Measurements from ENCODE around the gene CTAGE9.

Gene CTAGE9

GRCh38 chr6:131669891-131670290 lies 40.9 kb downstream of the CTAGE9 start:
- DNase-seq (ENCODE audit: low read depth in 3 of 3), result no peak

GRCh38 chr6:131663578-131664165 lies 47.1 kb downstream of the CTAGE9 start:
- no peak for DNase-seq (ENCODE audit: low read depth in 3 of 3)

GRCh38 chr6:131660195-131660594 lies 50.6 kb downstream of the CTAGE9 start:
- DNase-seq (ENCODE audit: low read depth in 3 of 3), result no peak

All from stimulated activated CD4-positive, alpha-beta T cell treated with anti-CD3 and anti-CD28 coated beads, TNF-alpha, amount 100 ng/mL, for 4 hours (primary cell).